ENCODE data around the gene TINCR.

TINCR gene

DNA sequence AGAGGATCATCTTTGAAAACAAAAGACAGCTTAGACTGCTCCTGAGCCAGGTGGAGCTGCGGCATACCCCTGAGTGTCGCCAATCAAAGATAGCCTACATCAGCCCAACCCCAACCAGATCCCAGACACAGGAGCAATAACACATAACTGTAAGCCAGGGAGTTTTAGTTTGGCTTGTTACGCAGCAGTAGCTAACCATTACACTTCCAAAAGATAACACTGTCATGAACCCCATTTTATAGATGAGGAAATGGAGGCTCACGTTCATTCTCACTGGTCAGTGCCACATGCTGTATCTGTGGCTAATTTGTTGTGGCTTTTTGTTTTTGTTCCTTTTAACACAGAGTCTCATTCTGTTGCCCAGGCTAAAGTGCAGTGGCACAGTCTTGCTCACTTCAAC lies 47.3 kb downstream of the TINCR start:
- H3K27me3 ChIP-seq (ENCODE audit: insufficient read depth, poor library complexity, severe bottlenecking): no peaks in the 10 kb centered on the region
- DNase-seq (ENCODE audit: low read depth in 1 of 2, low spot score in 1 of 2): no peak
- TF ChIP-seq, protein P1, sequence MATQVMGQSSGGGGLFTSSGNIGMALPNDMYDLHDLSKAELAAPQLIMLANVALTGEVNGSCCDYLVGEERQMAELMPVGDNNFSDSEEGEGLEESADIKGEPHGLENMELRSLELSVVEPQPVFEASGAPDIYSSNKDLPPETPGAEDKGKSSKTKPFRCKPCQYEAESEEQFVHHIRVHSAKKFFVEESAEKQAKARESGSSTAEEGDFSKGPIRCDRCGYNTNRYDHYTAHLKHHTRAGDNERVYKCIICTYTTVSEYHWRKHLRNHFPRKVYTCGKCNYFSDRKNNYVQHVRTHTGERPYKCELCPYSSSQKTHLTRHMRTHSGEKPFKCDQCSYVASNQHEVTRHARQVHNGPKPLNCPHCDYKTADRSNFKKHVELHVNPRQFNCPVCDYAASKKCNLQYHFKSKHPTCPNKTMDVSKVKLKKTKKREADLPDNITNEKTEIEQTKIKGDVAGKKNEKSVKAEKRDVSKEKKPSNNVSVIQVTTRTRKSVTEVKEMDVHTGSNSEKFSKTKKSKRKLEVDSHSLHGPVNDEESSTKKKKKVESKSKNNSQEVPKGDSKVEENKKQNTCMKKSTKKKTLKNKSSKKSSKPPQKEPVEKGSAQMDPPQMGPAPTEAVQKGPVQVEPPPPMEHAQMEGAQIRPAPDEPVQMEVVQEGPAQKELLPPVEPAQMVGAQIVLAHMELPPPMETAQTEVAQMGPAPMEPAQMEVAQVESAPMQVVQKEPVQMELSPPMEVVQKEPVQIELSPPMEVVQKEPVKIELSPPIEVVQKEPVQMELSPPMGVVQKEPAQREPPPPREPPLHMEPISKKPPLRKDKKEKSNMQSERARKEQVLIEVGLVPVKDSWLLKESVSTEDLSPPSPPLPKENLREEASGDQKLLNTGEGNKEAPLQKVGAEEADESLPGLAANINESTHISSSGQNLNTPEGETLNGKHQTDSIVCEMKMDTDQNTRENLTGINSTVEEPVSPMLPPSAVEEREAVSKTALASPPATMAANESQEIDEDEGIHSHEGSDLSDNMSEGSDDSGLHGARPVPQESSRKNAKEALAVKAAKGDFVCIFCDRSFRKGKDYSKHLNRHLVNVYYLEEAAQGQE (IDR thresholded peaks at IDR 0.05; ENCODE audit: insufficient replicate concordance, low read depth): no peak
- no peak for TF ChIP-seq GABPA (IDR thresholded peaks at IDR 0.05; ENCODE audit: low read depth)
- TF ChIP-seq, protein P2, sequence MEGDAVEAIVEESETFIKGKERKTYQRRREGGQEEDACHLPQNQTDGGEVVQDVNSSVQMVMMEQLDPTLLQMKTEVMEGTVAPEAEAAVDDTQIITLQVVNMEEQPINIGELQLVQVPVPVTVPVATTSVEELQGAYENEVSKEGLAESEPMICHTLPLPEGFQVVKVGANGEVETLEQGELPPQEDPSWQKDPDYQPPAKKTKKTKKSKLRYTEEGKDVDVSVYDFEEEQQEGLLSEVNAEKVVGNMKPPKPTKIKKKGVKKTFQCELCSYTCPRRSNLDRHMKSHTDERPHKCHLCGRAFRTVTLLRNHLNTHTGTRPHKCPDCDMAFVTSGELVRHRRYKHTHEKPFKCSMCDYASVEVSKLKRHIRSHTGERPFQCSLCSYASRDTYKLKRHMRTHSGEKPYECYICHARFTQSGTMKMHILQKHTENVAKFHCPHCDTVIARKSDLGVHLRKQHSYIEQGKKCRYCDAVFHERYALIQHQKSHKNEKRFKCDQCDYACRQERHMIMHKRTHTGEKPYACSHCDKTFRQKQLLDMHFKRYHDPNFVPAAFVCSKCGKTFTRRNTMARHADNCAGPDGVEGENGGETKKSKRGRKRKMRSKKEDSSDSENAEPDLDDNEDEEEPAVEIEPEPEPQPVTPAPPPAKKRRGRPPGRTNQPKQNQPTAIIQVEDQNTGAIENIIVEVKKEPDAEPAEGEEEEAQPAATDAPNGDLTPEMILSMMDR (IDR thresholded peaks at IDR 0.05; ENCODE audit: insufficient read depth, low read length): no peak
- no peak for TF ChIP-seq SPI1 (IDR thresholded peaks at IDR 0.05; ENCODE audit: borderline replicate concordance, low read depth)

DNA sequence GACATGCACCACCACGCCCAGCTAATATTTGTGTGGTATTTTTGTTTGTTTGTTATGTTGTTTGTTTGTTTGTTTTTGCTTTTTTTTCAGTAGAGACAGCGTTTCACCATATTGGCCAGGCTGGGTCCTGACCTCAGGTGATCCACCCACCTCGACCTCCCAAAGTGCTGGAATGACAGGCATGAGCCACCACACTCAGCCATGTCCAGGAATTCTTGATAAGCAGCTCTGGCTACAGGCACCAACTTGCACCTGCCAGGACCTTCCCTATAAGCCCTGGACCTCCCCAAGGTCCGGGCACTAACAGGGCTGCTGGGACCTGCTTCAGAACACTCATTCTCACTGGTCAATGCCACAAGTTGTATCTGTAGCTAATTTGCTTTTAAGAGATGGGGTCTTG lies 48.7 kb downstream of the TINCR start:
- no peaks in the 10 kb centered on the region for H3K27me3 ChIP-seq (ENCODE audit: insufficient read depth, poor library complexity, severe bottlenecking)
- no peak overlapping the region for H3K4me3 ChIP-seq (replicated peaks; ENCODE audit: insufficient read depth, low read length)
- TF ChIP-seq GABPA (IDR thresholded peaks at IDR 0.05; ENCODE audit: low read depth) (no peak), SPI1 (IDR thresholded peaks at IDR 0.05; ENCODE audit: borderline replicate concordance, low read depth) (no peak), POLR2AphosphoS5 (IDR thresholded peaks at IDR 0.05; ENCODE audit: low read depth) (no peak)
- TF ChIP-seq, protein P2 (IDR thresholded peaks at IDR 0.05; ENCODE audit: insufficient read depth, low read length): no peak
- TF ChIP-seq, protein P1 (IDR thresholded peaks at IDR 0.05; ENCODE audit: insufficient replicate concordance, low read depth): no peak
- no peak for DNase-seq (ENCODE audit: low read depth in 1 of 2, low spot score in 1 of 2)
- no peak overlapping the region for H3K27ac ChIP-seq (replicated peaks)

More for the DNA sequence above, 47.3 kb downstream of the TINCR start:
- Histone ChIP-seq H3K27ac (replicated peaks) (no peak overlapping the region), H3K4me3 (replicated peaks; ENCODE audit: insufficient read depth, low read length) (no peak overlapping the region)

DNA sequence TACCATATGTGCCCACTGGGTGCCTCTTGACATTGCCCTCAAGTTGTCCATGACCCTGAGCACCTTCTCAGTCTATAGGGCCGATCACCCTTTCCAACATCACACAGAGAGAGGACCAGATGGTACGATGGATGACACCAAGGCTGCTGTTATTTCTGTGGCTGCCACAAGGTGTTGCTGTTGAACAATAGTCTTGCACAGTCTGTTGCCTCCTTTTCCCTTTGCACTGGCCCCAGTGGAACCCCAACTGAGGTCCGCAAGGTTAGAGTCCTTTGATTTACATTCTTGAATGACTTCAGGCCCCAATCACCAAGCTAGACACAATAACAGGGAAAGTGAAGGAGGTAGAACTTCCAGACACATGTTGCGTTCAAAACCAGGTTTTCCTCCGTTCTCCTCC lies 52.0 kb downstream of the TINCR start:
- Histone ChIP-seq H3K4me3 (replicated peaks; ENCODE audit: insufficient read depth, low read length) (no peak overlapping the region), H3K27me3 (ENCODE audit: insufficient read depth, poor library complexity, severe bottlenecking) (no peaks in the 10 kb centered on the region), H3K27ac (replicated peaks) (no peak overlapping the region)
- TF ChIP-seq POLR2AphosphoS5 (IDR thresholded peaks at IDR 0.05; ENCODE audit: low read depth) (no peak), GABPA (IDR thresholded peaks at IDR 0.05; ENCODE audit: low read depth) (no peak)
- no peak for DNase-seq (ENCODE audit: low read depth in 1 of 2, low spot score in 1 of 2)

DNA sequence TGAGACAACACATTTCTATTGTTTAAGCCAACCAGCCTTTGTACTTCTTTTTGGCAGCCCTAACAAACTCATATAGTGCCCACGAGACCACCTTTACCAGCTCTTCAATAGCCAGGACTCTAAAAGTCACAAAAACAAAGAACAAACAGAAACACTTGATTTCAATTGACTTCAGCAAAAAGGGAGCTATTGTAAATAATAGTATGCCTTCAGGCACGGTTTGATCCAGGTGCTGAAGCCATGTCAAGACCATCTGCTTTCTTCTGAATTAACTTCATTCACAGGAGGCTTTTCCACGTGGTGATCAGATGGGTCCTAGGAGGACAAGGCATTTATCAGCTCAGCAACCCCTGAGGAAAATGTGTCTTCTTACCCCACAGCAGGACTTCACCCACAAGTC lies 53.8 kb downstream of the TINCR start:
- H3K27ac ChIP-seq (replicated peaks): no peak overlapping the region
- no peak for DNase-seq (ENCODE audit: low read depth in 1 of 2, low spot score in 1 of 2)
- TF ChIP-seq GABPA (IDR thresholded peaks at IDR 0.05; ENCODE audit: low read depth): no peak
- TF ChIP-seq POLR2AphosphoS5 (IDR thresholded peaks at IDR 0.05; ENCODE audit: low read depth): no peak
- TF ChIP-seq, protein P1 (IDR thresholded peaks at IDR 0.05; ENCODE audit: insufficient replicate concordance, low read depth): no peak
- TF ChIP-seq SPI1 (IDR thresholded peaks at IDR 0.05; ENCODE audit: borderline replicate concordance, low read depth): no peak
- TF ChIP-seq, protein P2 (IDR thresholded peaks at IDR 0.05; ENCODE audit: insufficient read depth, low read length): no peak
- no peaks in the 10 kb centered on the region for H3K27me3 ChIP-seq (ENCODE audit: insufficient read depth, poor library complexity, severe bottlenecking)
- no peak overlapping the region for H3K4me3 ChIP-seq (replicated peaks; ENCODE audit: insufficient read depth, low read length)

Measured in HL-60 (cell line).